ENCODE measurements around the gene KLRC2. TPM values are rescaled to one million over a fixed set of nuclear protein-coding genes. Genes with fewer than 3 reads are reported as not detected.

KLRC2 gene
- total and polyA plus RNA-seq, 2 experiments from 2014 or later = not detected

DNA sequence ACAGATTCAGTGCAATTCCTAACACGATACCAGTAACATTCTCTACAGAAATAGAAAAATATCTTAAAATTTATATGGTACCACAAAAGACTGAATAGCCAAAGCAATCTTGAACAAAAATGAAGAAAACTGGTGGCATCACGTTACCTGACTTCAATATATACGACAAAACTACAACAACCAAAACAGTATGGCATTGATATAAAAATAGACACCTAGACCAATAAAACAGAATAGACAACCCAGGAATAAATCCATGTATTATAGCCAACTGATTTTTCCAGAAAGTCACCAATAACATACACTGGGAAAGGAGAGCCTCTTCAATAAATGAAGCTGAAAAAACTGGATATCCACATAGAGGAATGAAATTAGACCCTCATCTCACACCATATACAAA is 51.6 kb downstream of the KLRC2 start (continued):
- TF ChIP-seq, protein P1, sequence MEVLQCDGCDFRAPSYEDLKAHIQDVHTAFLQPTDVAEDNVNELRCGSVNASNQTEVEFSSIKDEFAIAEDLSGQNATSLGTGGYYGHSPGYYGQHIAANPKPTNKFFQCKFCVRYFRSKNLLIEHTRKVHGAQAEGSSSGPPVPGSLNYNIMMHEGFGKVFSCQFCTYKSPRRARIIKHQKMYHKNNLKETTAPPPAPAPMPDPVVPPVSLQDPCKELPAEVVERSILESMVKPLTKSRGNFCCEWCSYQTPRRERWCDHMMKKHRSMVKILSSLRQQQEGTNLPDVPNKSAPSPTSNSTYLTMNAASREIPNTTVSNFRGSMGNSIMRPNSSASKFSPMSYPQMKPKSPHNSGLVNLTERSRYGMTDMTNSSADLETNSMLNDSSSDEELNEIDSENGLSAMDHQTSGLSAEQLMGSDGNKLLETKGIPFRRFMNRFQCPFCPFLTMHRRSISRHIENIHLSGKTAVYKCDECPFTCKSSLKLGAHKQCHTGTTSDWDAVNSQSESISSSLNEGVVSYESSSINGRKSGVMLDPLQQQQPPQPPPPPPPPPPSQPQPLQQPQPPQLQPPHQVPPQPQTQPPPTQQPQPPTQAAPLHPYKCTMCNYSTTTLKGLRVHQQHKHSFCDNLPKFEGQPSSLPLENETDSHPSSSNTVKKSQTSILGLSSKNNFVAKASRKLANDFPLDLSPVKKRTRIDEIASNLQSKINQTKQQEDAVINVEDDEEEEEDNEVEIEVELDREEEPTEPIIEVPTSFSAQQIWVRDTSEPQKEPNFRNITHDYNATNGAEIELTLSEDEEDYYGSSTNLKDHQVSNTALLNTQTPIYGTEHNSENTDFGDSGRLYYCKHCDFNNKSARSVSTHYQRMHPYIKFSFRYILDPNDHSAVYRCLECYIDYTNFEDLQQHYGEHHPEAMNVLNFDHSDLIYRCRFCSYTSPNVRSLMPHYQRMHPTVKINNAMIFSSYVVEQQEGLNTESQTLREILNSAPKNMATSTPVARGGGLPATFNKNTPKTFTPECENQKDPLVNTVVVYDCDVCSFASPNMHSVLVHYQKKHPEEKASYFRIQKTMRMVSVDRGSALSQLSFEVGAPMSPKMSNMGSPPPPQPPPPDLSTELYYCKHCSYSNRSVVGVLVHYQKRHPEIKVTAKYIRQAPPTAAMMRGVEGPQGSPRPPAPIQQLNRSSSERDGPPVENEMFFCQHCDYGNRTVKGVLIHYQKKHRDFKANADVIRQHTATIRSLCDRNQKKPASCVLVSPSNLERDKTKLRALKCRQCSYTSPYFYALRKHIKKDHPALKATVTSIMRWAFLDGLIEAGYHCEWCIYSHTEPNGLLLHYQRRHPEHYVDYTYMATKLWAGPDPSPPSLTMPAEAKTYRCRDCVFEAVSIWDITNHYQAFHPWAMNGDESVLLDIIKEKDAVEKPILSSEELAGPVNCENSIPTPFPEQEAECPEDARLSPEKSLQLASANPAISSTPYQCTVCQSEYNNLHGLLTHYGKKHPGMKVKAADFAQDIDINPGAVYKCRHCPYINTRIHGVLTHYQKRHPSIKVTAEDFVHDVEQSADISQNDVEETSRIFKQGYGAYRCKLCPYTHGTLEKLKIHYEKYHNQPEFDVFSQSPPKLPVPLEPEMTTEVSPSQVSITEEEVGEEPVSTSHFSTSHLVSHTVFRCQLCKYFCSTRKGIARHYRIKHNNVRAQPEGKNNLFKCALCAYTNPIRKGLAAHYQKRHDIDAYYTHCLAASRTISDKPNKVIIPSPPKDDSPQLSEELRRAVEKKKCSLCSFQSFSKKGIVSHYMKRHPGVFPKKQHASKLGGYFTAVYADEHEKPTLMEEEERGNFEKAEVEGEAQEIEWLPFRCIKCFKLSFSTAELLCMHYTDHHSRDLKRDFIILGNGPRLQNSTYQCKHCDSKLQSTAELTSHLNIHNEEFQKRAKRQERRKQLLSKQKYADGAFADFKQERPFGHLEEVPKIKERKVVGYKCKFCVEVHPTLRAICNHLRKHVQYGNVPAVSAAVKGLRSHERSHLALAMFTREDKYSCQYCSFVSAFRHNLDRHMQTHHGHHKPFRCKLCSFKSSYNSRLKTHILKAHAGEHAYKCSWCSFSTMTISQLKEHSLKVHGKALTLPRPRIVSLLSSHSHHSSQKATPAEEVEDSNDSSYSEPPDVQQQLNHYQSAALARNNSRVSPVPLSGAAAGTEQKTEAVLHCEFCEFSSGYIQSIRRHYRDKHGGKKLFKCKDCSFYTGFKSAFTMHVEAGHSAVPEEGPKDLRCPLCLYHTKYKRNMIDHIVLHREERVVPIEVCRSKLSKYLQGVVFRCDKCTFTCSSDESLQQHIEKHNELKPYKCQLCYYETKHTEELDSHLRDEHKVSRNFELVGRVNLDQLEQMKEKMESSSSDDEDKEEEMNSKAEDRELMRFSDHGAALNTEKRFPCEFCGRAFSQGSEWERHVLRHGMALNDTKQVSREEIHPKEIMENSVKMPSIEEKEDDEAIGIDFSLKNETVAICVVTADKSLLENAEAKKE (CRISPR knock-in tag; IDR thresholded peaks at IDR 0.05) = no peak
- no peak for TF ChIP-seq ZNF331 (CRISPR knock-in tag; IDR thresholded peaks at IDR 0.05; ENCODE audit: low read depth)

DNA sequence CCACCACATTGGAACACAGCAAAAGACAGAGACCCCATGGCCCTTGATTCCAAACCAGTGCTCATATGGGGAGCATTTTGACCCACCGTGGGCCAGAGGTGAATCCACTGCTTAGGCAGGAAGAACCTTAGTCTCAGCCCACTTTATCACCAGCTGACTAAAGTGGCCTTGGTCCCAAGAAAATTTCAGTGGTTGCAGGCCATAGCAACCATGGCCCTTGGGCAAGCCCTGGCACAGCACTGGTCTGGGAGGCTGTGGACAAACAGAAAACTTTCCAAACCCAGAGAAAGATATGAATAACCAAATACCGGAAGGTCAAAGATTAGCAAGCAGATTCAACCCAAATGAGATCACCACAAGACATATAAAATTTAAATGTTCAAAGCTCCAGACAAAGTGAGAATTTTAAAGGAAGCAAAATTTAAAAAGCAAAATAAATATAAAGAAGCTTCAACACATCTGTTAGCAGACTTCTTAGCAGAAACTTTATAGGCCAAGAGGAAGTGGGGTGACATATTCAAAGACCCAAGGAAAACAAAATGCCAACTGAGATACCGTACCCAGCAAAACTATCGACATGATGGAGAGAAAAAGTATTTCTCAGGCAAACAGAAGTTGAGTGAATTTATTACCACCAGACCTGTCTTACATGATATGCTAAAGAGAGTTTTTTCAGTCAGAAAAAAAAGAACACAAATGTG is 53.7 kb downstream of the KLRC2 start:
- Histone ChIP-seq H3K4me1 (ENCODE audit: insufficient read depth) (no peaks in the 10 kb centered on the region), H2AFZ (peak overlapping the region; percentile 48; the same call in 1 of the 2 replicates), H3K4me3 (no peak overlapping the region), H3K27me3 (ENCODE audit: insufficient read depth) (no peaks in the 10 kb centered on the region), H3K9me2 (ENCODE audit: insufficient read depth) (peaks cover 3% of the 10 kb centered on the region), H3K27ac (ENCODE audit: low read depth) (no peak overlapping the region), H3K36me3 (ENCODE audit: insufficient read depth) (no peaks in the 10 kb centered on the region), H3F3A (replicated peaks; ENCODE audit: low read depth) (no peaks in the 10 kb centered on the region), H3K4me2 (no peak overlapping the region), H4K20me1 (replicated peaks; ENCODE audit: insufficient read depth) (no peaks in the 10 kb centered on the region), H3K79me2 (replicated peaks; ENCODE audit: insufficient read depth) (no peaks in the 10 kb centered on the region)
- no peaks in the 10 kb centered on the region for H3K27me3 Mint-ChIP-seq (ENCODE audit: insufficient read depth, low read depth, poor library complexity)
- H3K4me1 Mint-ChIP-seq = no peaks in the 10 kb centered on the region
- no peak overlapping the region for H3K27ac Mint-ChIP-seq
- DNase-seq (ENCODE audit: low spot score) (no peak), ATAC-seq (no peak)
- peaks cover 9% of the 10 kb centered on the region; the same call in 2 of the 3 replicates for H3K9me3 Mint-ChIP-seq
- no peak overlapping the region for H3K4me3 Mint-ChIP-seq
- peaks cover 3% of the 10 kb centered on the region; the same call in 1 of the 3 replicates for H3K36me3 Mint-ChIP-seq (ENCODE audit: low read depth)
- TF ChIP-seq, protein P1 (CRISPR knock-in tag; IDR thresholded peaks at IDR 0.05) = no peak
- TF ChIP-seq JUNB (IDR thresholded peaks at IDR 0.05; ENCODE audit: unreplicated experiment) = no peak
- TF ChIP-seq CREB1 (CRISPR knock-in tag; IDR thresholded peaks at IDR 0.05; ENCODE audit: low read depth) = no peak
- TF ChIP-seq, protein P2, sequence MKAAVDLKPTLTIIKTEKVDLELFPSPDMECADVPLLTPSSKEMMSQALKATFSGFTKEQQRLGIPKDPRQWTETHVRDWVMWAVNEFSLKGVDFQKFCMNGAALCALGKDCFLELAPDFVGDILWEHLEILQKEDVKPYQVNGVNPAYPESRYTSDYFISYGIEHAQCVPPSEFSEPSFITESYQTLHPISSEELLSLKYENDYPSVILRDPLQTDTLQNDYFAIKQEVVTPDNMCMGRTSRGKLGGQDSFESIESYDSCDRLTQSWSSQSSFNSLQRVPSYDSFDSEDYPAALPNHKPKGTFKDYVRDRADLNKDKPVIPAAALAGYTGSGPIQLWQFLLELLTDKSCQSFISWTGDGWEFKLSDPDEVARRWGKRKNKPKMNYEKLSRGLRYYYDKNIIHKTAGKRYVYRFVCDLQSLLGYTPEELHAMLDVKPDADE (IDR thresholded peaks at IDR 0.05) = no peak
